Transverse colon (tissue), 4 donors: ENCODE measurements around the gene TEDDM1.

Experiments
- EP300 ChIP-seq: sonication (generic); formaldehyde crosslinking; IDR thresholded peaks from one replicate; pipeline ENCODE4 v1.6.1; 2017; ENCODE audit warnings: antibody characterized with exemption, low read depth
- POLR2A ChIP-seq: fragments of 450-650 bp; IDR thresholded peaks from one replicate; pipeline ENCODE4 v1.6.1; 2016; ENCODE audit warnings: antibody characterized with exemption, mild to moderate bottlenecking, moderate library complexity
- POLR2AphosphoS5 ChIP-seq, 3 donors: sonication (generic); formaldehyde crosslinking; IDR thresholded peaks; one replicate each; pipeline ENCODE4 v1.6.1; 2016; ENCODE audit warnings: antibody characterized with exemption in 3 of 3
- TF ChIP-seq, protein P1 (sequence below), 5 experiments: fragments of 200-600 bp in 3 of 5; fragments of 450-650 bp in 2 of 5; sonication (generic) in 3 of 5; IDR thresholded peaks; 1 replicate in 2 of 5; 2 replicates in 3 of 5; pipeline ENCODE4 v1.5.1; 2016 to 2017; ENCODE audit warnings: antibody characterized with exemption in 5 of 5, inconsistent platforms in 3 of 5, mild to moderate bottlenecking in 2 of 5, moderate library complexity in 1 of 5

- TF ChIP-seq, protein P1, sequence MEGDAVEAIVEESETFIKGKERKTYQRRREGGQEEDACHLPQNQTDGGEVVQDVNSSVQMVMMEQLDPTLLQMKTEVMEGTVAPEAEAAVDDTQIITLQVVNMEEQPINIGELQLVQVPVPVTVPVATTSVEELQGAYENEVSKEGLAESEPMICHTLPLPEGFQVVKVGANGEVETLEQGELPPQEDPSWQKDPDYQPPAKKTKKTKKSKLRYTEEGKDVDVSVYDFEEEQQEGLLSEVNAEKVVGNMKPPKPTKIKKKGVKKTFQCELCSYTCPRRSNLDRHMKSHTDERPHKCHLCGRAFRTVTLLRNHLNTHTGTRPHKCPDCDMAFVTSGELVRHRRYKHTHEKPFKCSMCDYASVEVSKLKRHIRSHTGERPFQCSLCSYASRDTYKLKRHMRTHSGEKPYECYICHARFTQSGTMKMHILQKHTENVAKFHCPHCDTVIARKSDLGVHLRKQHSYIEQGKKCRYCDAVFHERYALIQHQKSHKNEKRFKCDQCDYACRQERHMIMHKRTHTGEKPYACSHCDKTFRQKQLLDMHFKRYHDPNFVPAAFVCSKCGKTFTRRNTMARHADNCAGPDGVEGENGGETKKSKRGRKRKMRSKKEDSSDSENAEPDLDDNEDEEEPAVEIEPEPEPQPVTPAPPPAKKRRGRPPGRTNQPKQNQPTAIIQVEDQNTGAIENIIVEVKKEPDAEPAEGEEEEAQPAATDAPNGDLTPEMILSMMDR (IDR thresholded peaks at IDR 0.05), result peak in 4 of 5 experiments; percentile 28 to 70 (median 47)
- TF ChIP-seq POLR2A, result no peak
- TF ChIP-seq POLR2AphosphoS5 (IDR thresholded peaks at IDR 0.05), result peak in 1 of 3 donors; percentile 4
- no peak for TF ChIP-seq EP300
Observed at GRCh38 chr1:182391028-182391361, 9.5 kb downstream of the TEDDM1 start.
